Hepatocyte (in vitro differentiated cells): ENCODE results near the gene VWA3A. TPM values are rescaled to one million over a fixed set of nuclear protein-coding genes. Genes with fewer than 3 reads are reported as not detected.
A peak's percentile ranks its signal among the peaks of the same experiment; 100 is the strongest.

Source experiments
- DNase-seq: peaks from one replicate; pipeline ENCODE4 v3.0.0-alpha.2; 2016; ENCODE audit warnings: low spot score
- H2AFZ ChIP-seq: fragments of 200-600 bp; sonication (generic); 2 replicates; pipeline ENCODE4 v1.6.0; 2016; ENCODE audit warnings: antibody characterized with exemption, mild to moderate bottlenecking
- H3K27ac ChIP-seq: fragments of 200-600 bp; sonication (generic); 2 replicates; pipeline ENCODE4 v1.5.1; 2016; ENCODE audit warnings: mild to moderate bottlenecking
- H3K27me3 ChIP-seq: fragments of 200-600 bp; sonication (generic); 2 replicates; pipeline ENCODE4 v1.6.1; 2016
- H3K36me3 ChIP-seq: fragments of 200-600 bp; sonication (generic); replicated peaks from 2 replicates; pipeline ENCODE4 v1.5.1; 2016; ENCODE audit warnings: low read depth; ENCODE audit not compliant: insufficient read depth
- H3K4me1 ChIP-seq: fragments of 200-600 bp; sonication (generic); 2 replicates; pipeline ENCODE4 v1.5.1; 2016; ENCODE audit warnings: mild to moderate bottlenecking, moderate library complexity; ENCODE audit not compliant: insufficient read depth
- H3K4me2 ChIP-seq: fragments of 200-600 bp; sonication (generic); 2 replicates; pipeline ENCODE4 v1.6.0; 2016
- H3K4me3 ChIP-seq: fragments of 200-600 bp; sonication (generic); 2 replicates; pipeline ENCODE4 v1.5.1; 2016; ENCODE audit warnings: mild to moderate bottlenecking
- H3K79me2 ChIP-seq: fragments of 200-600 bp; sonication (generic); 2 replicates; pipeline ENCODE4 v1.6.0; 2017; ENCODE audit warnings: mild to moderate bottlenecking
- H3K9me2 ChIP-seq: fragments of 200-600 bp; sonication (generic); replicated peaks from 2 replicates; pipeline ENCODE4 v1.6.0; 2017; ENCODE audit warnings: mild to moderate bottlenecking; ENCODE audit not compliant: insufficient read depth
- H3K9me3 ChIP-seq: fragments of 200-600 bp; sonication (generic); 2 replicates; pipeline ENCODE4 v1.5.1; 2016; ENCODE audit warnings: low read depth, mild to moderate bottlenecking
- H4K20me1 ChIP-seq: fragments of 200-600 bp; sonication (generic); 2 replicates; pipeline ENCODE4 v1.6.0; 2016; ENCODE audit warnings: mild to moderate bottlenecking; ENCODE audit not compliant: insufficient read depth, poor library complexity, severe bottlenecking
- EZH2 ChIP-seq: fragments of 200-600 bp; sonication (generic); IDR thresholded peaks from 2 replicates; pipeline ENCODE4 v1.6.1; 2016; ENCODE audit warnings: antibody characterized with exemption, mild to moderate bottlenecking, borderline replicate concordance
- EZH2phosphoT487 ChIP-seq: fragments of 200-600 bp; sonication (generic); IDR thresholded peaks from one replicate; pipeline ENCODE4 v1.6.1; 2018; ENCODE audit warnings: antibody characterized with exemption, mild to moderate bottlenecking, low read depth, moderate library complexity; ENCODE audit not compliant: unreplicated experiment, severe bottlenecking
- WGBS: methylation state at CpG from one replicate; pipeline ENCODE4 v1.1.6; 2016; ENCODE audit warnings: low lambda C conversion rate; ENCODE audit errors: missing lambda C conversion rate; 5-methylcytosine and 5-hydroxymethylcytosine counted together
- polyA plus RNA-seq: library from polyadenylated mRNA; unstranded; fragments of >200 nt; fragmentation: Nextera tagmentation; extraction: Ambion mirVana; gene quantifications from 2 replicates; pipeline ENCODE4 v1.2.1, GENCODE V29; 2016
- total RNA-seq: library from RNA; depleted of rRNA; stranded (reverse); fragments of >200 nt; gene quantifications from 2 replicates; pipeline ENCODE4 v1.2.3, GENCODE V29; 2014
- TF ChIP-seq, protein P1 (sequence below): fragments of 200-600 bp; sonication (generic); IDR thresholded peaks from 2 replicates; pipeline ENCODE4 v1.5.1; 2016; ENCODE audit warnings: antibody characterized with exemption, mild to moderate bottlenecking; ENCODE audit not compliant: poor library complexity

Gene VWA3A
- total and polyA plus RNA-seq, 2 experiments from 2014 or later, result 0.03 TPM; not detected in 1

DNA sequence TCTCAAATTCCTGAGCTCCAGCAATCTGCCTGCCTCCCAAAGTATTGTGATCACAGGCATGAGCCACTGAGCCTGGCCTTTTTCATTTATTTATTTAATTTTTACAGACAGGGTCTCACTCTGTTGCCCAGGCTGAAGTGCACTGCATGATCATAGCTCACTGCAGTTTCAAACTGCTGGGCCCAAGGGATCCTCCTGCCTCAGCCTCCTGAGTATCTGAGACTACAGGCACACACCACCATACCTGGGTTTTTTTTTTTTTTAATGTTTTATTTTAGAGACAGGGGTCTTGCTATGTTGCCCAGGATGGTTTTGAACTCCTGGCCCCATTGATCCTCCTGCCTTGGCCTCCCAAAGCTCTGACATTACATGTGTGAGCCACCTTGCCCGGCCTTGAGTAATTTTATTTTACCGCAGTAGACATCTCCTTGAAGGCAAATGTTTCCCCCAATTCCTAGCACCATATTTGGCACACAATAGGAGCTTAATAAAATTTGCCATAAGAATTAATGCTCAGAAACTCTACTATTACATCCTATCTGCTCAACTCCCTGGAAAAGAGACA lies 111.8 kb downstream of the VWA3A start:
- Histone ChIP-seq H3K79me2 (peaks cover 25% of the 10 kb centered on the region), H3K9me3 (no peaks in the 10 kb centered on the region), H3K4me1 (peaks cover 6% of the 10 kb centered on the region), H3K27ac (no peak overlapping the region), H2AFZ (no peak overlapping the region), H3K4me3 (no peak overlapping the region), H3K4me2 (no peak overlapping the region), H3K36me3 (no peaks in the 10 kb centered on the region), H3K9me2 (no peaks in the 10 kb centered on the region), H3K27me3 (no peaks in the 10 kb centered on the region), H4K20me1 (peaks cover 12% of the 10 kb centered on the region)
- TF ChIP-seq EZH2, result no peak
- no peak for TF ChIP-seq EZH2phosphoT487
- TF ChIP-seq, protein P1, sequence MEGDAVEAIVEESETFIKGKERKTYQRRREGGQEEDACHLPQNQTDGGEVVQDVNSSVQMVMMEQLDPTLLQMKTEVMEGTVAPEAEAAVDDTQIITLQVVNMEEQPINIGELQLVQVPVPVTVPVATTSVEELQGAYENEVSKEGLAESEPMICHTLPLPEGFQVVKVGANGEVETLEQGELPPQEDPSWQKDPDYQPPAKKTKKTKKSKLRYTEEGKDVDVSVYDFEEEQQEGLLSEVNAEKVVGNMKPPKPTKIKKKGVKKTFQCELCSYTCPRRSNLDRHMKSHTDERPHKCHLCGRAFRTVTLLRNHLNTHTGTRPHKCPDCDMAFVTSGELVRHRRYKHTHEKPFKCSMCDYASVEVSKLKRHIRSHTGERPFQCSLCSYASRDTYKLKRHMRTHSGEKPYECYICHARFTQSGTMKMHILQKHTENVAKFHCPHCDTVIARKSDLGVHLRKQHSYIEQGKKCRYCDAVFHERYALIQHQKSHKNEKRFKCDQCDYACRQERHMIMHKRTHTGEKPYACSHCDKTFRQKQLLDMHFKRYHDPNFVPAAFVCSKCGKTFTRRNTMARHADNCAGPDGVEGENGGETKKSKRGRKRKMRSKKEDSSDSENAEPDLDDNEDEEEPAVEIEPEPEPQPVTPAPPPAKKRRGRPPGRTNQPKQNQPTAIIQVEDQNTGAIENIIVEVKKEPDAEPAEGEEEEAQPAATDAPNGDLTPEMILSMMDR, result no peak
- DNase-seq, result no peak
- WGBS, result 96% methylated on average over 2 of the region's 2 CpGs

DNA sequence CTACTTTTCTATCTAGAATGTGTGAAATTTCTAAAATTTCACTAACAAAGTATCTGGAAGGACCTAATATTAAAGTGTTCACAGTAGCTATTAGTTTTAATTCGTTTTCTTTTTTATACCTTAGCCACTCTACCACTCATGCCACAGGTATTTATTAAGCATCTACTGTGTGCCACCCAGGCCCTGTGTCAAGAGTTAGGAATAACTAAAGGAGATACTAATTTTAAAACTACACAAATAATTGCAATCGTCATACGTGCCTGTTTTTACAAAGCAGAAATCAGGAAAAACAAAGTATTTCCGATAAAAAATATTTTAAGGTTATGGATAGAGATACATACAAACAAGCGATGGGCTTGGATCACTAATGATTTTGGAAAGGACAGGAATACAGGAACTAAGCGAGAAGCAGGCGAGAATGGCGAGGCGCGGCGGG lies 113.3 kb downstream of the VWA3A start:
- H3K27me3 ChIP-seq, result no peaks in the 10 kb centered on the region
- no peaks in the 10 kb centered on the region for H3K36me3 ChIP-seq
- H3K4me3 ChIP-seq, result peak overlapping the region; percentile 16
- no peak for DNase-seq
- no peaks in the 10 kb centered on the region for H3K9me2 ChIP-seq
- H3K79me2 ChIP-seq, result peaks cover 40% of the 10 kb centered on the region
- peaks cover 6% of the 10 kb centered on the region for H3K4me1 ChIP-seq
- peaks cover 21% of the 10 kb centered on the region for H4K20me1 ChIP-seq
- WGBS, result 27% methylated on average over 11 of the region's 11 CpGs
- H3K4me2 ChIP-seq, result peak overlapping the region; percentile 74
- no peaks in the 10 kb centered on the region for H3K9me3 ChIP-seq
- peak overlapping the region; percentile 95 for H2AFZ ChIP-seq
- H3K27ac ChIP-seq, result peak overlapping the region; percentile 91
- TF ChIP-seq EZH2 (no peak), EZH2phosphoT487 (no peak)
- TF ChIP-seq, protein P1, result no peak

DNA sequence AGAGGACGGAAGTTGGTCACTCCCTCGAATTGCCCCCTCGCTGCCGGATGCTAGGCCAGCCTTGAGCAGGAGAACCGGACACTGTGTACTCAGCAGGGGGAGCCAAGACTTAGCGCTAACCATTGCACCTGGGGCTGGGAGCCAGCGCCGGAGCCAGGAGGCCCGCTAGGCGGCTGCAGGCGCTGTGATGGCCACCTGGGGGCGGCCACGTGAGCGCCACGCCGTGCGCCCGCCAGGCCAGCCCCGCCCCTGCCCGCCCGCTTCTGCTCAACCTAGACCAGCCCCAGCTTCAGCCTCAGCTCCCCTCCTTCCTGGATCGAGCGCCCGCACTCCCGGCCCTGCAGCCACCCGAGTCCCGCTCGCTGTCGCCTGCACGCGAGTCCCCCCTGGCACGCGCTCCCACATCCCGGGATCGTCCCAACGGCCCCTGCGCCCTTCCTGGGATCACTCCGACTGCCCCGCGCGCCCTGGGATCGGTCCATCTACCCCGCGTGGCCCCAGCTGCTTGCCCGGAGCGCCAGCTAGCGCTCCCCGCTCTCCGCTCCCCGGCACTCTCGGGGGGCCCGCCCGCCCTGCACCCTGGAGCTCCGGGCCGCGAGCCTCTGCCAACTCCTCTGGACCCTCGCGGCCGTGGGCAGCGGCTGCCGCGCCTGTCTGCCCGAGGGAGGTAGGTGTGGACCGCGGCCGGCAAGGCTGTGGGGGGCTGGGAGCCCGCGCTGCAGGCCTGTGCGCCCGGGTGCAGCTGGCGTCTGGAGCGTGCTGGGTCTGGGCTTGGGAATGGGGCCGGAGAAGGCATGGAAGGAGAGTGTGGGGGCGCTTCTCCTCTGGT lies 113.9 kb downstream of the VWA3A start, which contains the start of gene EEF2K:
Gene EEF2K (plus strand): TSS at position 266 of the 829 bp plus-strand sequence. CDS start 19,452 bp downstream, outside the sequence.
- H3K27me3 ChIP-seq, result no peaks in the 10 kb centered on the region
- H3K27ac ChIP-seq, result peak within 1 kb of the TSS; percentile 91
- peak within 1 kb of the TSS; percentile 96 for H3K4me3 ChIP-seq
- H3K9me2 ChIP-seq, result no peaks in the 10 kb centered on the region
- 3% methylated on average over 22 of the region's 74 CpGs for WGBS
- H4K20me1 ChIP-seq, result peaks cover 25% of the 10 kb centered on the region
- H2AFZ ChIP-seq, result peak within 1 kb of the TSS; percentile 95
- DNase-seq, result peak; percentile 97
- H3K36me3 ChIP-seq, result no peaks in the 10 kb centered on the region
- peak within 1 kb of the TSS; percentile 94 for H3K4me2 ChIP-seq
- peaks cover 6% of the 10 kb centered on the region for H3K4me1 ChIP-seq
- H3K9me3 ChIP-seq, result no peaks in the 10 kb centered on the region
- TF ChIP-seq, protein P1, result peak; percentile 68
- TF ChIP-seq EZH2phosphoT487, result no peak
- H3K79me2 ChIP-seq, result peaks cover 46% of the 10 kb centered on the region

Other genes starting within 250 kb of the VWA3A start
- 16.0 and 26.1 TPM in 2 replicates for gene NPIPB4, start 234.8 kb upstream of the VWA3A start, total RNA-seq
- gene NPIPB4, start 234.8 kb upstream of the VWA3A start, polyA plus RNA-seq, result 25.8 and 39.1 TPM in 2 replicates
- gene UQCRC2, start 139.2 kb upstream of the VWA3A start, total RNA-seq, result 144 and 166 TPM in 2 replicates
- 129 and 138 TPM in 2 replicates for gene UQCRC2, start 139.2 kb upstream of the VWA3A start, polyA plus RNA-seq
- 0.20 TPM in 1 of 2 replicates, not detected in the other for gene PDZD9, start 91.4 kb upstream of the VWA3A start, total RNA-seq
- not detected in 2 replicates for gene PDZD9, start 91.4 kb upstream of the VWA3A start, polyA plus RNA-seq
- 16.1 and 24.5 TPM in 2 replicates for gene MOSMO, start 84.4 kb upstream of the VWA3A start, total RNA-seq
- 5.7 and 6.5 TPM in 2 replicates for gene MOSMO, start 84.4 kb upstream of the VWA3A start, polyA plus RNA-seq
- not detected in 2 replicates for gene SDR42E2, start 70.0 kb downstream of the VWA3A start, total RNA-seq
- gene SDR42E2, start 70.0 kb downstream of the VWA3A start, polyA plus RNA-seq, result not detected in 2 replicates
- 11.0 and 15.1 TPM in 2 replicates for gene EEF2K, start 113.7 kb downstream of the VWA3A start, total RNA-seq
- gene EEF2K, start 113.7 kb downstream of the VWA3A start, polyA plus RNA-seq, result 7.9 and 8.6 TPM in 2 replicates
- gene POLR3E, start 204.9 kb downstream of the VWA3A start, total RNA-seq, result 31.5 and 62.5 TPM in 2 replicates
- 23.5 and 26.9 TPM in 2 replicates for gene POLR3E, start 204.9 kb downstream of the VWA3A start, polyA plus RNA-seq